Measurements from ENCODE around the gene ZCCHC3. TPM values are rescaled to one million over a fixed set of nuclear protein-coding genes. Genes with fewer than 3 reads are reported as not detected.

ZCCHC3 gene
- total RNA-seq, 2 donors from 2014 or later, result 39.5 to 46.1 TPM

GRCh38 chr20:328027-328974 lies 30.9 kb downstream of the ZCCHC3 start:
- 67% methylated on average over 12 to 30 of the region's 31 CpGs for WGBS, 2 experiments (ENCODE audit: insufficient coverage in 1 of 2, insufficient read length in 1 of 2)
- peaks cover 31% of the 10 kb centered on the region for H3K4me1 Mint-ChIP-seq
- peak overlapping the region; percentile 81 for H3K4me3 Mint-ChIP-seq
- Histone ChIP-seq H3K4me1 (ENCODE audit: control insufficient read depth, insufficient read depth, low read length) (peaks cover 8% of the 10 kb centered on the region), H3K27ac (ENCODE audit: low read depth, low read length) (no peak overlapping the region), H3K36me3 (ENCODE audit: control insufficient read depth, insufficient read depth, low read length) (peaks cover 12% of the 10 kb centered on the region), H3K4me3 (ENCODE audit: low read length) (peak overlapping the region; percentile 83), H3K9ac (ENCODE audit: extremely low read depth, low read length, poor library complexity, severe bottlenecking) (peak overlapping the region; percentile 66), H3K27me3 (ENCODE audit: control insufficient read depth, insufficient read depth, low read length, poor library complexity, severe bottlenecking) (no peaks in the 10 kb centered on the region), H3K9me3 (ENCODE audit: control insufficient read depth, low read length) (no peaks in the 10 kb centered on the region)
- peaks cover 8% of the 10 kb centered on the region for H3K27me3 Mint-ChIP-seq (ENCODE audit: insufficient read depth)
- peaks cover 18% of the 10 kb centered on the region for H3K36me3 Mint-ChIP-seq (ENCODE audit: low read depth)
- DNase-seq, result peak; percentile 47
- H3K27ac Mint-ChIP-seq, result peak overlapping the region; percentile 48
- TF ChIP-seq CTCF (conservative IDR thresholded peaks at IDR 0.05), result no peak
- H3K9me3 Mint-ChIP-seq, result no peaks in the 10 kb centered on the region

GRCh38 chr20:328975-329695 lies 31.8 kb downstream of the ZCCHC3 start:
- peaks cover 19% of the 10 kb centered on the region for H3K36me3 Mint-ChIP-seq (ENCODE audit: low read depth)
- Histone ChIP-seq H3K27ac (ENCODE audit: low read depth, low read length) (peak overlapping the region; percentile 12), H3K9me3 (ENCODE audit: control insufficient read depth, low read length) (no peaks in the 10 kb centered on the region), H3K9ac (ENCODE audit: extremely low read depth, low read length, poor library complexity, severe bottlenecking) (no peak overlapping the region), H3K36me3 (ENCODE audit: control insufficient read depth, insufficient read depth, low read length) (peaks cover 12% of the 10 kb centered on the region), H3K4me1 (ENCODE audit: control insufficient read depth, insufficient read depth, low read length) (peaks cover 8% of the 10 kb centered on the region), H3K27me3 (ENCODE audit: control insufficient read depth, insufficient read depth, low read length, poor library complexity, severe bottlenecking) (no peaks in the 10 kb centered on the region), H3K4me3 (ENCODE audit: low read length) (peak overlapping the region; percentile 83)
- no peak for TF ChIP-seq CTCF (conservative IDR thresholded peaks at IDR 0.05)
- no peaks in the 10 kb centered on the region for H3K9me3 Mint-ChIP-seq
- peak; percentile 42 for DNase-seq
- H3K27me3 Mint-ChIP-seq (ENCODE audit: insufficient read depth), result peaks cover 13% of the 10 kb centered on the region
- peak overlapping the region; percentile 6 for H3K27ac Mint-ChIP-seq
- H3K4me1 Mint-ChIP-seq, result peaks cover 24% of the 10 kb centered on the region
- WGBS, 2 experiments (ENCODE audit: insufficient coverage in 1 of 2, insufficient read length in 1 of 2), result 90 to 98% methylated on average over 6 to 7 of the region's 7 CpGs
- H3K4me3 Mint-ChIP-seq, result peak overlapping the region; percentile 81

- Histone ChIP-seq H3K9ac (ENCODE audit: extremely low read depth, low read length, poor library complexity, severe bottlenecking) (no peak overlapping the region), H3K27me3 (ENCODE audit: control insufficient read depth, insufficient read depth, low read length, poor library complexity, severe bottlenecking) (no peaks in the 10 kb centered on the region), H3K27ac (ENCODE audit: low read depth, low read length) (peak overlapping the region; percentile 21), H3K36me3 (ENCODE audit: control insufficient read depth, insufficient read depth, low read length) (peaks cover 12% of the 10 kb centered on the region), H3K4me3 (ENCODE audit: low read length) (peak overlapping the region; percentile 83), H3K4me1 (ENCODE audit: control insufficient read depth, insufficient read depth, low read length) (peaks cover 8% of the 10 kb centered on the region), H3K9me3 (ENCODE audit: control insufficient read depth, low read length) (no peaks in the 10 kb centered on the region)
- 89 to 90% methylated on average over 2 to 4 of the region's 4 CpGs for WGBS, 2 experiments (ENCODE audit: insufficient coverage in 1 of 2, insufficient read length in 1 of 2)
- peak; percentile 53 for DNase-seq
- TF ChIP-seq CTCF (conservative IDR thresholded peaks at IDR 0.05), result no peak
- Mint-ChIP-seq H3K9me3 (no peaks in the 10 kb centered on the region), H3K36me3 (ENCODE audit: low read depth) (peaks cover 23% of the 10 kb centered on the region), H3K4me1 (peaks cover 24% of the 10 kb centered on the region), H3K27me3 (ENCODE audit: insufficient read depth) (peaks cover 19% of the 10 kb centered on the region), H3K4me3 (peak overlapping the region; percentile 81), H3K27ac (peak overlapping the region; percentile 16)
Measured at GRCh38 chr20:329851-330232, 32.5 kb downstream of the ZCCHC3 start.
